Left ventricle myocardium inferior (tissue), 1 donor: Measurements from ENCODE around the gene NSL1. TPM values are rescaled to one million over a fixed set of nuclear protein-coding genes. Genes with fewer than 3 reads are reported as not detected.
"Not testable (repeated sequence)": the region's sequence is repeated elsewhere in the genome, so short reads cannot be mapped to it uniquely, and the experiment has no call there.

ENCODE experiments used
- DNase-seq: peaks from one replicate; pipeline ENCODE4 v3.0.0-alpha.2; 2020
- H3K27ac ChIP-seq: fragments of 200-600 bp; replicated peaks from 2 replicates; pipeline ENCODE4 v1.8.0; 2021
- H3K27me3 ChIP-seq: fragments of 200-600 bp; 2 replicates; pipeline ENCODE4 v1.8.0; 2021; ENCODE audit warnings: low read depth
- H3K36me3 ChIP-seq: fragments of 200-600 bp; 2 replicates; pipeline ENCODE4 v1.8.0; 2021
- H3K4me1 ChIP-seq: fragments of 200-600 bp; 2 replicates; pipeline ENCODE4 v1.8.0; 2021
- H3K4me3 ChIP-seq: fragments of 200-600 bp; 2 replicates; pipeline ENCODE4 v1.8.0; 2021; ENCODE audit warnings: mild to moderate bottlenecking, moderate library complexity
- H3K9me3 ChIP-seq: fragments of 200-600 bp; replicated peaks from 2 replicates; pipeline ENCODE4 v1.8.0; 2021
- CTCF ChIP-seq: fragments of 200-600 bp; IDR thresholded peaks from 2 replicates; pipeline ENCODE4 v1.8.0; 2021; ENCODE audit warnings: antibody characterized with exemption, mild to moderate bottlenecking, borderline replicate concordance
- intact Hi-C: fragments of 100-400 bp; cut with micrococcal nuclease; formaldehyde crosslinking; loops from one replicate; pipeline ENCODE4 v1.11.0; 2022
- total RNA-seq: library from RNA; stranded (reverse); fragmentation: NEBNext Ultra II Directional; extraction: Animal tissue kit (Norgen Biotek cat#: 25700); gene quantifications from one replicate; pipeline ENCODE4 v1.2.1, GENCODE V29; 2021
- donor health status: DM: no; HTN: yes; CAD: no; lungs with severe emphysema.

NSL1 gene
- total RNA-seq, 1 donor from 2014 or later = 29.0 TPM

DNA sequence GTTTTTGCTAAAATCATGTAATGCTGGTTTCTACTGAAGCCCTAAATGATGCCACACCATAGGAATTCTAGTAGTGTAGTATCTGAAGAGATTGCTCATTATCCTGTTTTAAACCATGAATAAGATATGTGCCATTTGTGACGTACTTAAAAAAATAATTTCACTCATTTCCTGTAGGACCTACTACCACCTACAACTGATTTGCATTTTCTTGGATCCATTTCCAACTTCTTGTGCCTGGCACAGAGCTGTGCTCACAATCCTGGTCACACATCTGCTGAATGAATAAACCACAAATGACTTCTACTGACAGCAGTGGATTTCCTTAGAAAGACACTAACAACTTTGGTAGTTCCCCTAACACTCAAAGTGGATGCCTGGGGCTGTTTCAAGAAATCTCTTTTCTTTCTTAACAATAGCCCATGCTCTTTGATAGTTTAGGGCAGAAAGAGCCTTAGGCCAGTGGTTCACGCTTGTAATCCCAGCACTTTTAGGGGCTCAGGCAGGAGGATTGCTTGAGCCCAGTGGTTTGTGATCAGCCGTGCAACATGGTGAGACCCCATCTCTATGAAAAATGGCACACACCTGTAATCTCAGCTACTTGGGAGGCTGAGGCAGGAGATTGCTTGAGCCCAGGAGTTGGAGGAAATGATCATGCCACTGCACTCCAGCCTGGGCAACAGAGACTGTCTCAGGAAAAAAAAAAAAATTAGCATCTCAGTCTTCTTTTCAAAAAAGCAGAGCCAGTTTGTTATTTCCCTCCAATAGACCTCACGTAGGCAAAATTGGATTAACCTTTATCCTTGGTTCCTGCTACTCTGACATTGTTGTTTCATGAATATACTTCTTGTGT lies 78.9 kb downstream of the NSL1 start:
- Histone ChIP-seq H3K4me1 (no peaks in the 10 kb centered on the region), H3K9me3 (peaks cover 8% of the 10 kb centered on the region), H3K27ac (no peak overlapping the region), H3K36me3 (no peaks in the 10 kb centered on the region), H3K4me3 (no peak overlapping the region), H3K27me3 (no peaks in the 10 kb centered on the region)
- intact Hi-C loops = no loop called here
- DNase-seq = no peak
- no peak for TF ChIP-seq CTCF

DNA sequence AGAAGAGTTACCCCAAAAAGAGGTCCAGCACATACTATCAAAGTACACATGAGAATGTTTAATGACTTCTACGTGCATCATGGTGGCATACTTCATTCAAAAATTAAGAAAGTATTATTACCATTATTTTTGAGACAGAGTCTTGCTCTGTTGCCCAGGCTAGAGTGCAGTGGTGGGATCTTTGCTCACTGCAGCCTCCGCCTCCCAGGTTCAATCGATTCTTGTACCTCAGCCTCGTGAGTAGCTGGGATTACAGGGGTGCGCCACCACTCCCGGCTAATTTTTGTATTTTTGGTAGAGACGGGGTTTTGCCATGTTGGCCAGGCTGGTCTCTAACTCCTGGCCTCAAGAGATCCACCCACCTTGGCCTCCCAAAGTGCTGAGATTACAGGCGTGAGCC lies 79.6 kb downstream of the NSL1 start:
- intact Hi-C loops, H3K36me3 ChIP-seq, H3K4me1 ChIP-seq, DNase-seq, H3K27me3 ChIP-seq, H3K9me3 ChIP-seq, H3K27ac ChIP-seq, H3K4me3 ChIP-seq: not testable (repeated sequence)

DNA sequence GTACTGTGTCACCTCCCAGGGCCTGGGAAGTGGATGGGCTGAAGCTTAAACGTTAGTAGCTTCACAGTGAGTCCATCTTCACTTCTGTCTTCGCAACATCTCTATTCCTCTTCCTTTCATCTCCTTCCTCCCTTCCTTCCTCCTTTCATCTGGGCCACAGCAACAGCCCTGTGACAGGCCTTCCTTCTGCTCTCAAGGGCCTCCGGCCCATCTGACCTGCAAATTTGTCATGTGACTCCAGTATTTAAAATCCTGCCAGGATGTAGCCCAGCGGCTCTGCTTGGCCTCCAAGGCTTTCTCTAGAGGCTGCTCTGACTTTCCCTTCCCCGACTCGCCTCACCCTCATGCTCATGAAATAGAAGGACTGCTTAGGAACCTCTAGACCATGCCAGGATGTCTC lies 81.0 kb downstream of the NSL1 start:
- Histone ChIP-seq H3K9me3 (peaks cover 8% of the 10 kb centered on the region), H3K4me3 (no peak overlapping the region), H3K36me3 (no peaks in the 10 kb centered on the region), H3K27me3 (no peaks in the 10 kb centered on the region), H3K4me1 (no peaks in the 10 kb centered on the region), H3K27ac (no peak overlapping the region)
- no peak for DNase-seq
- TF ChIP-seq CTCF = no peak
- intact Hi-C loops = no loop called here

DNA sequence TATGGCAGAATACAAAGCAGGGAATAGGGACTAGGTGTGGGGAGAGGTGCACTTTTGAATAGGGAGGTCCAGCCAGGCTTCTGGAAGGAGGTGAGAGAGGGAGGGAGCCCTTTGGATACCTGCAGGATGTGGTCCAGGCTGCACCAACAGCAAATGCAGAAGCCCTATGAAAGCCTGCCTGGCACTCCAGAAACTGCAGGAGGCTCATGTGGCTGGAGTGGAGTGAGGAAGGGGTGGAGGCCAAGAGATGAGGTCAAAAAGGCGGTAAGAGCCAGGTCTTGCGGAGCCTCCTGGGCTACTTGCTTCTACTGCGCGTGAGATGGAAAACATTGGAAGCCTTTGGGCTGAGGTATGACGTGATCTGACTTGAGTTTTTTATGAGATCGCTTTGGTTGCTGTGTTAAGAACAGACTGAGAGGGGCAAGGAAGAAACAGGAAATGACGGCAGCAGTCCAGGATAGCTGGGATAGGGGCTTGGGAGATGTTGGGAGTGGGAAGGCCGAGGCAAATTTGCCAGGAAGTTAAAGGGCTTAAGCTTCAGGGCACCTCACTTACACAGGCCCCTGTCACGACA lies 87.5 kb downstream of the NSL1 start:
- TF ChIP-seq CTCF = no peak
- H3K9me3 ChIP-seq = no peaks in the 10 kb centered on the region
- no peak overlapping the region for H3K27ac ChIP-seq
- H3K4me3 ChIP-seq = no peak overlapping the region
- peaks cover 22% of the 10 kb centered on the region for H3K4me1 ChIP-seq
- no peaks in the 10 kb centered on the region for H3K36me3 ChIP-seq
- intact Hi-C loops = no loop called here
- peaks cover 4% of the 10 kb centered on the region for H3K27me3 ChIP-seq
- DNase-seq = no peak

GRCh38 chr1:212702672-212703071 lies 88.9 kb downstream of the NSL1 start:
- Histone ChIP-seq H3K36me3 (no peaks in the 10 kb centered on the region), H3K4me1 (peaks cover 33% of the 10 kb centered on the region), H3K27ac (no peak overlapping the region), H3K27me3 (peaks cover 18% of the 10 kb centered on the region), H3K9me3 (no peaks in the 10 kb centered on the region), H3K4me3 (no peak overlapping the region)
- intact Hi-C loops = no loop called here
- no peak for DNase-seq
- no peak for TF ChIP-seq CTCF

DNA sequence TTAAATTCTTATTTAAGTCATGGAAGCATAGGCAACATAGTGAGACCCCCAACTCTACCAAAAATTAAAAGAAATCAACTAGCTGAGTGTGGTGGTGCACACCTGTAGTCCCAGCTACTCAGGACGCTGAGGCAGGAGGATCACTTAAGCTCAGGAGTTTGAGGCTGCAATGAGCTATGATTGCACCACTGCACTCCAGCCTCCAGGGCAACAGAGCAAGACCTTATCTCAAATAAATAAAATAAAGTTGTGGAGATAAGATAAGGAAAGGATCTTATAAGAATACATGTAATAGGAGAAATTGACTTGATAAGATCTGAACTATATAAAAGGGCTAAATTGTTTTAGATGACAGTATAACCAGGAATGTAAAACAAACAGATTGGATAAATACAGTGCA lies 89.7 kb downstream of the NSL1 start:
- H3K36me3 ChIP-seq = no peaks in the 10 kb centered on the region
- no peak overlapping the region for H3K4me3 ChIP-seq
- intact Hi-C loops = no loop called here
- peaks cover 33% of the 10 kb centered on the region for H3K4me1 ChIP-seq
- DNase-seq = no peak
- peaks cover 26% of the 10 kb centered on the region for H3K27me3 ChIP-seq
- no peak overlapping the region for H3K27ac ChIP-seq
- H3K9me3 ChIP-seq = no peaks in the 10 kb centered on the region
- TF ChIP-seq CTCF = no peak
